ENCODE data around the gene MAGI1. TPM values are rescaled to one million over a fixed set of nuclear protein-coding genes. Genes with fewer than 3 reads are reported as not detected.

The MAGI1 gene
- total RNA-seq, 2 donors from 2014 or later, result 38.6 to 45.1 TPM

- Mint-ChIP-seq H3K9me3 (no peaks in the 10 kb centered on the region), H3K27ac (no peak overlapping the region), H3K36me3 (ENCODE audit: low read depth) (no peaks in the 10 kb centered on the region), H3K27me3 (ENCODE audit: insufficient read depth) (no peaks in the 10 kb centered on the region), H3K4me1 (peaks cover 34% of the 10 kb centered on the region), H3K4me3 (no peak overlapping the region)
- TF ChIP-seq CTCF (conservative IDR thresholded peaks at IDR 0.05), result no peak
- H3K27ac ChIP-seq (ENCODE audit: low read depth, low read length), result no peak overlapping the region
- no peak overlapping the region for H3K4me3 ChIP-seq (ENCODE audit: low read length)
- H3K27me3 ChIP-seq (ENCODE audit: control insufficient read depth, insufficient read depth, low read length, poor library complexity, severe bottlenecking), result no peaks in the 10 kb centered on the region
- DNase-seq, result no peak
- 92 to 94% methylated on average over 2 of the region's 2 CpGs for WGBS, 2 experiments (ENCODE audit: insufficient coverage in 1 of 2, insufficient read length in 1 of 2)
- no peaks in the 10 kb centered on the region for H3K36me3 ChIP-seq (ENCODE audit: control insufficient read depth, insufficient read depth, low read length)
- no peak overlapping the region for H3K9ac ChIP-seq (ENCODE audit: extremely low read depth, low read length, poor library complexity, severe bottlenecking)
- no peaks in the 10 kb centered on the region for H3K9me3 ChIP-seq (ENCODE audit: control insufficient read depth, low read length)
- peaks cover 5% of the 10 kb centered on the region for H3K4me1 ChIP-seq (ENCODE audit: control insufficient read depth, insufficient read depth, low read length)
Observed at GRCh38 chr3:66014056-66014455, 24.7 kb downstream of the MAGI1 start.

- no peaks in the 10 kb centered on the region for H3K27me3 ChIP-seq (ENCODE audit: control insufficient read depth, insufficient read depth, low read length, poor library complexity, severe bottlenecking)
- H3K9me3 ChIP-seq (ENCODE audit: control insufficient read depth, low read length), result no peaks in the 10 kb centered on the region
- Mint-ChIP-seq H3K27ac (no peak overlapping the region), H3K4me3 (no peak overlapping the region), H3K4me1 (peaks cover 22% of the 10 kb centered on the region), H3K9me3 (no peaks in the 10 kb centered on the region), H3K36me3 (ENCODE audit: low read depth) (no peaks in the 10 kb centered on the region), H3K27me3 (ENCODE audit: insufficient read depth) (no peaks in the 10 kb centered on the region)
- no peak for DNase-seq
- no peaks in the 10 kb centered on the region for H3K36me3 ChIP-seq (ENCODE audit: control insufficient read depth, insufficient read depth, low read length)
- no peak overlapping the region for H3K27ac ChIP-seq (ENCODE audit: low read depth, low read length)
- no peak for TF ChIP-seq CTCF (conservative IDR thresholded peaks at IDR 0.05)
- no peak overlapping the region for H3K9ac ChIP-seq (ENCODE audit: extremely low read depth, low read length, poor library complexity, severe bottlenecking)
- H3K4me1 ChIP-seq (ENCODE audit: control insufficient read depth, insufficient read depth, low read length), result peaks cover 3% of the 10 kb centered on the region
- WGBS, 2 experiments (ENCODE audit: insufficient coverage in 1 of 2, insufficient read length in 1 of 2), result 67 to 92% methylated on average over 1 to 2 of the region's 2 CpGs
- H3K4me3 ChIP-seq (ENCODE audit: low read length), result no peak overlapping the region
Observed at GRCh38 chr3:66012711-66013110, 26.0 kb downstream of the MAGI1 start.

GRCh38 chr3:66010739-66011655 is 27.7 kb downstream of the MAGI1 start:
- no peaks in the 10 kb centered on the region for H3K36me3 ChIP-seq (ENCODE audit: control insufficient read depth, insufficient read depth, low read length)
- no peaks in the 10 kb centered on the region for H3K27me3 ChIP-seq (ENCODE audit: control insufficient read depth, insufficient read depth, low read length, poor library complexity, severe bottlenecking)
- no peak for TF ChIP-seq CTCF (conservative IDR thresholded peaks at IDR 0.05)
- H3K36me3 Mint-ChIP-seq (ENCODE audit: low read depth), result no peaks in the 10 kb centered on the region
- no peak overlapping the region for H3K4me3 ChIP-seq (ENCODE audit: low read length)
- H3K9ac ChIP-seq (ENCODE audit: extremely low read depth, low read length, poor library complexity, severe bottlenecking), result no peak overlapping the region
- no peak overlapping the region for H3K4me3 Mint-ChIP-seq
- peak overlapping the region; percentile 25 for H3K27ac Mint-ChIP-seq
- 85 to 92% methylated on average over 5 to 10 of the region's 10 CpGs for WGBS, 2 experiments (ENCODE audit: insufficient coverage in 1 of 2, insufficient read length in 1 of 2)
- peaks cover 21% of the 10 kb centered on the region for H3K4me1 Mint-ChIP-seq
- no peak overlapping the region for H3K27ac ChIP-seq (ENCODE audit: low read depth, low read length)
- H3K9me3 ChIP-seq (ENCODE audit: control insufficient read depth, low read length), result no peaks in the 10 kb centered on the region
- no peaks in the 10 kb centered on the region for H3K9me3 Mint-ChIP-seq
- no peaks in the 10 kb centered on the region for H3K4me1 ChIP-seq (ENCODE audit: control insufficient read depth, insufficient read depth, low read length)
- no peaks in the 10 kb centered on the region for H3K27me3 Mint-ChIP-seq (ENCODE audit: insufficient read depth)
- DNase-seq, result peak; percentile 55
